IMR-90 (cell line): ENCODE measurements around the gene SVBP. TPM values are rescaled to one million over a fixed set of nuclear protein-coding genes. Genes with fewer than 3 reads are reported as not detected.

Experiments
- ATAC-seq: fragments of 200-7000 bp; cut with Tn5 transposase; 2 replicates; pipeline ENCODE4 v1.9.1; 2020; ENCODE audit warnings: low read depth, mild to moderate bottlenecking, moderate library complexity
- BruUV-seq: library from RNA; stranded (reverse); fragments of 400-500 nt; replicated peaks from 2 replicates; lab custom pipeline; 2021; lab: Mats Ljungman, UMichigan
- CTCF ChIA-PET: fragments of 300-600 bp; formaldehyde crosslinking; extraction: SDS; loops from one replicate; lab custom pipeline; 2021; ENCODE audit warnings: antibody characterized with exemption; lab: Yijun Ruan, JAX
- POLR2A ChIA-PET: fragments of 300-600 bp; sonication (Branson Sonifier 250); formaldehyde crosslinking; loops from one replicate; lab custom pipeline; 2022; ENCODE audit warnings: antibody characterized with exemption; ENCODE audit not compliant: unreplicated experiment; lab: Charles Lee
- DNase-seq: peaks from one replicate; pipeline ENCODE4 v3.0.0; 2013
- H2AFZ ChIP-seq: replicated peaks from 2 replicates; pipeline ENCODE3; 2013; ENCODE audit warnings: low read length, mild to moderate bottlenecking; ENCODE audit not compliant: poor library complexity
- H2AK5ac ChIP-seq: 2 replicates; pipeline ENCODE4 v1.6.1; 2013; ENCODE audit warnings: low read depth, low read length, inconsistent platforms
- H2AK9ac ChIP-seq: replicated peaks from 2 replicates; pipeline ENCODE3; 2013; ENCODE audit warnings: mild to moderate bottlenecking, low read depth, low read length, moderate library complexity; ENCODE audit not compliant: poor library complexity
- H2BK120ac ChIP-seq: 2 replicates; pipeline ENCODE4 v1.6.1; 2013; ENCODE audit warnings: low read depth, low read length, inconsistent platforms
- H2BK15ac ChIP-seq: 3 replicates; pipeline ENCODE4 v1.6.1; 2013; ENCODE audit warnings: low read depth, low read length, inconsistent platforms
- H2BK20ac ChIP-seq: 2 replicates; pipeline ENCODE4 v1.6.1; 2013; ENCODE audit warnings: low read depth, mild to moderate bottlenecking, inconsistent platforms, low read length, moderate library complexity
- H2BK5ac ChIP-seq: 2 replicates; pipeline ENCODE4 v1.6.1; 2013; ENCODE audit warnings: mild to moderate bottlenecking, low read depth, low read length, inconsistent platforms; ENCODE audit not compliant: poor library complexity, severe bottlenecking
- H3K14ac ChIP-seq: replicated peaks from 2 replicates; pipeline ENCODE4 v1.6.1; 2013; ENCODE audit warnings: low read depth, low read length, inconsistent platforms
- H3K18ac ChIP-seq: 2 replicates; pipeline ENCODE4 v1.6.1; 2013; ENCODE audit warnings: low read depth, low read length, control low read depth
- H3K23ac ChIP-seq: 2 replicates; pipeline ENCODE4 v1.6.1; 2013; ENCODE audit warnings: low read depth, low read length, inconsistent platforms
- H3K27ac ChIP-seq: 2 replicates; pipeline ENCODE4 v1.5.1; 2013; ENCODE audit warnings: mild to moderate bottlenecking, control low read depth, low read length; ENCODE audit not compliant: insufficient read depth
- H3K27me3 ChIP-seq: 2 replicates; pipeline ENCODE4 v1.6.1; 2013; ENCODE audit warnings: low read length; ENCODE audit not compliant: control insufficient read depth, insufficient read depth
- H3K36me3 ChIP-seq: 2 replicates; pipeline ENCODE4 v1.6.1; 2013; ENCODE audit warnings: low read length, mixed read lengths; ENCODE audit not compliant: control insufficient read depth, insufficient read depth
- H3K4ac ChIP-seq: 2 replicates; pipeline ENCODE4 v1.6.1; 2013; ENCODE audit warnings: low read depth, low read length, inconsistent platforms
- H3K4me1 ChIP-seq: 2 replicates; pipeline ENCODE4 v1.6.1; 2013; ENCODE audit warnings: low read length, mixed read lengths; ENCODE audit not compliant: control insufficient read depth, insufficient read depth
- H3K4me2 ChIP-seq: 2 replicates; pipeline ENCODE4 v1.6.1; 2013; ENCODE audit warnings: low read depth, mild to moderate bottlenecking, control low read depth, low read length, moderate library complexity
- H3K4me3 ChIP-seq: 2 replicates; pipeline ENCODE4 v1.5.1; 2013; ENCODE audit warnings: low read depth, mild to moderate bottlenecking, control low read depth, low read length, moderate library complexity; ENCODE audit not compliant: insufficient read depth
- H3K56ac ChIP-seq: 2 replicates; pipeline ENCODE4 v1.6.1; 2013; ENCODE audit warnings: low read length, inconsistent platforms; ENCODE audit not compliant: insufficient read depth; ENCODE audit errors: extremely low read depth
- H3K79me1 ChIP-seq, 2 experiments: 2 replicates each; pipeline ENCODE4 v1.6.1; 2013; ENCODE audit warnings: low read length in 2 of 2, inconsistent platforms in 1 of 2, low read depth in 1 of 2
- H3K9ac ChIP-seq: 2 replicates; pipeline ENCODE4 v1.6.1; 2013; ENCODE audit warnings: low read depth, low read length, control low read depth
- H3K9me1 ChIP-seq: 2 replicates; pipeline ENCODE4 v1.6.1; 2013; ENCODE audit warnings: low read length, inconsistent platforms; ENCODE audit not compliant: insufficient read depth
- H3K9me3 ChIP-seq: 2 replicates; pipeline ENCODE4 v1.6.1; 2013; ENCODE audit warnings: low read length; ENCODE audit not compliant: control insufficient read depth, insufficient read depth
- H4K20me1 ChIP-seq: 2 replicates; pipeline ENCODE4 v1.6.1; 2013; ENCODE audit warnings: low read length, inconsistent platforms; ENCODE audit not compliant: insufficient read depth
- H4K5ac ChIP-seq: 2 replicates; pipeline ENCODE4 v1.6.1; 2013; ENCODE audit warnings: mild to moderate bottlenecking, low read depth, low read length, control low read depth
- H4K8ac ChIP-seq, 2 experiments: 2 replicates each; pipeline ENCODE4 v1.6.1; 2013; ENCODE audit warnings: low read depth in 2 of 2, low read length in 2 of 2, control low read depth in 1 of 2, inconsistent platforms in 1 of 2
- H4K91ac ChIP-seq: 2 replicates; pipeline ENCODE4 v1.6.1; 2013; ENCODE audit warnings: low read depth, low read length, inconsistent platforms; ENCODE audit not compliant: insufficient read depth
- CHD1 ChIP-seq: IDR thresholded peaks from 2 replicates; pipeline ENCODE4 v1.6.1; 2012; ENCODE audit warnings: low read depth, low read length, improper control_type of control experiment
- CTCF ChIP-seq: conservative IDR thresholded peaks from 2 replicates; pipeline ENCODE4 v1.5.1; 2012; ENCODE audit warnings: mild to moderate bottlenecking, low read depth, low read length, improper control_type of control experiment
- ELK1 ChIP-seq: fragments of 150-350 bp; IDR thresholded peaks from 2 replicates; pipeline ENCODE4 v1.6.1; 2016; ENCODE audit warnings: low read depth, mild to moderate bottlenecking, low read length, moderate library complexity, borderline replicate concordance
- MAFK ChIP-seq: IDR thresholded peaks from 2 replicates; pipeline ENCODE4 v1.6.1; 2012; ENCODE audit warnings: low read depth, low read length, improper control_type of control experiment
- MXI1 ChIP-seq: IDR thresholded peaks from 2 replicates; pipeline ENCODE4 v1.6.1; 2012; ENCODE audit warnings: low read depth, mild to moderate bottlenecking, low read length, moderate library complexity, borderline replicate concordance
- POLR2A ChIP-seq: IDR thresholded peaks from 2 replicates; pipeline ENCODE4 v1.6.1; 2012; ENCODE audit warnings: mild to moderate bottlenecking, low read depth, low read length
- RCOR1 ChIP-seq: IDR thresholded peaks from 2 replicates; pipeline ENCODE4 v1.6.1; 2012; ENCODE audit warnings: mild to moderate bottlenecking, low read length, improper control_type of control experiment; ENCODE audit not compliant: insufficient replicate concordance
- USF2 ChIP-seq: fragments of 150-350 bp; IDR thresholded peaks from 2 replicates; pipeline ENCODE4 v1.6.1; 2017; ENCODE audit warnings: mild to moderate bottlenecking, antibody characterized with exemption, low read length, low read depth
- WGBS, 2 experiments: methylation state at CpG; one replicate each; pipeline versions ENCODE4 v1.1.5 to v1.1.7; 2013; ENCODE audit warnings: missing lambda C conversion rate in 2 of 2; ENCODE audit not compliant: insufficient read length in 1 of 2; ENCODE audit errors: extremely low coverage in 2 of 2; 5-methylcytosine and 5-hydroxymethylcytosine counted together
- dilution Hi-C: fragments of 300-500 bp; cut with HindIII; formaldehyde crosslinking; loops from one replicate; pipeline ENCODE4 v1.14.3; 2018; ENCODE audit warnings: low sequenced_read_pairs; ENCODE audit not compliant: unreplicated experiment
- in situ Hi-C: fragments of 300-500 bp; cut with MboI; formaldehyde crosslinking; loops from 3 replicates; pipeline ENCODE4 v1.14.3; 2019; ENCODE audit warnings: low sequenced_read_pairs, inconsistent platforms, mixed read lengths
- intact Hi-C: fragments of 100-400 bp; cut with micrococcal nuclease; formaldehyde crosslinking; loops from 2 replicates; pipeline ENCODE4 v1.10.0; 2022
- polyA plus RNA-seq, 3 experiments: library from polyadenylated mRNA; depleted of rRNA; stranded (reverse); fragments of >200 nt; gene quantifications; 2 replicates each; pipeline ENCODE4 v1.2.3, GENCODE V29; 2012; ENCODE audit warnings: low replicate concordance in 1 of 3
- total RNA-seq: library from RNA; depleted of rRNA; stranded (reverse); fragments of >200 nt; gene quantifications from 2 replicates; pipeline ENCODE4 v1.2.3, GENCODE V29; 2012

SVBP gene
- total and polyA plus RNA-seq, 2 of the 4 experiments (the other 2 are of a cell fraction): 9.7 to 11.5 TPM

- TF ChIP-seq ELK1 (no peak), POLR2A (peak; percentile 45; the same call in 1 of the 2 replicates)
Measured at GRCh38 chr1:42765832-42766740, 51.1 kb downstream of the SVBP start (continued).

GRCh38 chr1:42765269-42765668 lies 51.9 kb downstream of the SVBP start:
- Histone ChIP-seq H2BK20ac (no peak overlapping the region), H3K4ac (peak overlapping the region; percentile 97; the same call in 1 of the 2 replicates), H2BK120ac (no peak overlapping the region), H4K5ac (peak overlapping the region; percentile 28; the same call in 1 of the 2 replicates), H3K27ac (peak overlapping the region; percentile 79; the same call in 1 of the 2 replicates), H3K9me1 (peaks cover 7% of the 10 kb centered on the region), H3K4me1 (no peaks in the 10 kb centered on the region; the same call in 1 of the 2 replicates), H3K36me3 (peaks cover 4% of the 10 kb centered on the region), H3K56ac (peak overlapping the region; percentile 92), H4K91ac (peak overlapping the region; percentile 79), H3K18ac (peak overlapping the region; percentile 55; the same call in 1 of the 2 replicates), H3K9me3 (no peaks in the 10 kb centered on the region), H3K27me3 (no peaks in the 10 kb centered on the region), H3K4me2 (peak overlapping the region; percentile 98), H4K8ac (peak overlapping the region; percentile 16 to 83; a peak in 3 of 4 replicates), H4K20me1 (peaks cover 32% of the 10 kb centered on the region), H2BK15ac (no peak overlapping the region), H3K4me3 (peak overlapping the region; percentile 77), H2AFZ (no peak overlapping the region), H3K79me1 (peaks cover 17 to 44% of the 10 kb centered on the region in 2 experiments), H3K23ac (peak overlapping the region; percentile 98), H3K9ac (peak overlapping the region; percentile 91), H2AK9ac (no peak overlapping the region), H2AK5ac (no peak overlapping the region), H2BK5ac (peak overlapping the region; percentile 80), H3K14ac (peak overlapping the region; percentile 95)
- CTCF ChIA-PET: interaction anchor here (1.2 kb wide), 2 partner anchors 13 to 18 kb away, joined by 3 to 4 read pairs; no protein-coding TSS in a partner anchor
- POLR2A ChIA-PET: interaction anchor here (1.1 to 1.2 kb wide), 2 partner anchors 81 to 83 kb away, joined by 3 to 6 read pairs; partner anchors contain the start of genes YBX1 and ZNF691
- intact Hi-C loops (loop anchor here (5.0 to 10.0 kb wide), 3 partner anchors 52 to 430 kb away; partner anchors contain the start of genes ERMAP, FOXJ3, SVBP and YBX1), dilution Hi-C loops (no loop called here), in situ Hi-C loops (no loop called here)
- no CpG with 5 or more reads among the region's 7 CpGs for WGBS, 2 experiments
- DNase-seq (no peak), ATAC-seq (no peak)
- BruUV-seq: no TSS peak
- TF ChIP-seq USF2 (no peak), CTCF (no peak), CHD1 (no peak), RCOR1 (no peak), MXI1 (no peak), MAFK (no peak), ELK1 (no peak)
